Eye (tissue), 1 donor: ENCODE data around the gene CCDC187.

Source experiments
- DNase-seq: peaks from one replicate; pipeline ENCODE4 v3.0.0-alpha.2; 2015

The CCDC187 gene

GRCh38 chr9:136265561-136266355, 38.1 kb downstream of the CCDC187 start:
- no peak for DNase-seq

GRCh38 chr9:136264441-136265405, 39.2 kb downstream of the CCDC187 start:
- no peak for DNase-seq

DNA sequence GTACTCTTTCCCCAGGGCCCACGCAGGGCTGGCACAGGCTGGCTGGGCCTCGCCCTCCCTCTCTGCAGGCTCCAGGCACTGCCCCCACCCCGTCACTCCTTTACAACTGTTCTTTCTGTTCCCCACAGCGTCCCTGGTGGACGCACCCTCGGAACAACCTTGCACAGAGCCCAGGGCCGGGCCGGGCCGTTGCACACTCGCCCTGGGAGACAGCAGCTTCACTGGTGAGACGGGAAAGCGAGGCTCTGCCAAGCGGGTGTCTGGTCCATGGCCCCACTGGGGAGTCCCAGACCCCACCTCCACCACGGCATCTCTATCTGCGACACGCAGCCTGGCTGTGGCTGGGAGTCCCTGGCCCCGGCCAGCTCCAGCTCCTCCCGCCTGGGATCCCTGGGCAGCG, 39.9 kb downstream of the CCDC187 start:
- DNase-seq, result peak; percentile 50

DNA sequence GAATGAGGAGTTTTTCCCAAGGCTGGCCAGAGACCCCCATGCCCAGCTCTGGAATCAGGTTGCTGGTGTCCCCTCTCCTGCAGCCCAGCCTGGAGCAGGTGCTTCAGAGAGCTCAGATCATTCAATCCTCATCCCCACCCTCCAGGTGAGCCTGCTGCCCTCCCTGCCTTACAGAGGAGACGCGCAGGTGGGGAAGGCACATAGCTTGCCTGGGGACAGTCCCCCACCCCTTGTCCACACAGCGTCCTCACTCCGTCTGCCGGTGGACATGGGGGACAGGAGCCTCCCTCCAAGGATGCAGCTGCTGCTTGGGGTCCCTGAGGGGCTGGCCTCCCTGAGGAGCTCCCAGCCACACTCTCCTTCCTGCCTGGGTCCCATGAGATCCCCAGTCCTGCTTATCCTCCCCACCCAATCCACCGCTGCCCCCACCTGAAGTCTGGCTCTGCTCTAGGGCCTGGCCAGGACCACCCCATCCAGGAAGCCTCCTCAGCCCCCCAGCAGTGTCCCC, 41.2 kb downstream of the CCDC187 start:
- no peak for DNase-seq

GRCh38 chr9:136261686-136262430, 42.0 kb downstream of the CCDC187 start:
- DNase-seq, result no peak

GRCh38 chr9:136260936-136261472, 42.9 kb downstream of the CCDC187 start:
- DNase-seq, result no peak

GRCh38 chr9:136260521-136260920, 43.4 kb downstream of the CCDC187 start:
- DNase-seq, result no peak

GRCh38 chr9:136259836-136260235, 44.1 kb downstream of the CCDC187 start:
- DNase-seq, result no peak

DNA sequence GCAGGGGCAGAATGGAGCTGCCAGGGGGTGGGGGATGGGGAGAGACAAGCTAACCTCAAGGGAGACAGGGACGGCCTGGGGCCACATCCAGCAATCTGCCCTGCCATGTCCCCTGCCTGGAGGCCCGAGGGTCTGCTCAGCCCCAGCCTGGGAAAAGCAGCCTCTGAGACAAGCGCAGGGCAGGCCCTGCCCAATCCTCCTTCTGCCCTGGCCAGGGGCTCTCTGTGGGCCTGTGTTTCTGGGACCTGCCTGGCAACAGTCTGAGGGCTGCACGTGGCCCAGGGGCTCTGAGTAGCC, 44.4 kb downstream of the CCDC187 start:
- DNase-seq, result no peak

- DNase-seq, result no peak
Measured at GRCh38 chr9:136258786-136259516, 44.9 kb downstream of the CCDC187 start.

- no peak for DNase-seq
Measured at GRCh38 chr9:136258299-136258625, 45.6 kb downstream of the CCDC187 start.

GRCh38 chr9:136257381-136258298, 46.3 kb downstream of the CCDC187 start:
- DNase-seq, result no peak

DNA sequence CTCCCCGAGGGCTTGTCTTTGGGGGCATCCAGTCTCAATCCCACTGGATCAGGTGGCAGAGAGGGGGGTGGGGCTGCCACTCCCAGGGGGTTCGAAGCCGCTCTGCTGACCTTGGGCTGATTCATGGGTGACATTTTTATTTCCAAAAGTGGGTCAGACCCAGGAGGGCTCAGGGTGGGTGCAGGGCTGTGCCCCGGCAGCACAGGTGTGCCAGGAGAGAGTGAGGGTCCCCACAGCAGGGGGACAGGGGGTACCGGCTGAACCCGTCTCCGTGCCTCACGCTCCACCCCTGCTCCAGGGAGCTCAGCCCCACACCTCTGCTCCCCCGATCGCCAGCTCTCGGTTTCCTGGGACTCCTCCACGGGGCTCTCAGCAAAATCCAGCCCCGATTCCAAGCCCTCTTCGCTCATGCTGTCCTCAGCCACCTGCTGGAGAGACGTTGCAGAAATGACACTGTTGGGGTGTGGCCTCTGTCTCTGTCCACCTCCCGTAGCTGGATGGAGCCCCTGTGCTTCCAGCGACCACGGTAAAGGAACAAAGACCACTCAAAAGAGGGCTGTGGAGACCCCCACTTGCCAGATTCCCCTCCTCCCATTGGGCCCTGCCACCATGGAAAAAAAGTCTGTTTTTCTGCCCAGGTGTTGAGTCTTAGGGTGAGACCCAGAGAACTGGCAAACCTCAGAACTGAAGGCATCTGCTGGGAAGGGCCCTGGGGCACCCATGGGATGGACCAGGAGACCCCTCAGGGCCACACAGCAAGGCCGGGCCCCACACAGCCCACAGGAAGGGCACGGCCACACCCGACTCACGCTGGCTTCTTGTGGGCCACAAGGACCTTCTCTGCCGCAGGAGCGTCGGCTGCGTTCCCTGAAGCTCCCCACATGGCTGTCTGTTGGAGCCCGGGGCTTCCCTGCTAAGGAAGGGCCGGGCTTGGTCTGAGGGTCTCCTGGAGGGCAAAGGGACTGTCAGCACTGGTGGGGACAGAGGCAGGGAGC, 47.7 kb downstream of the CCDC187 start:
- no peak for DNase-seq

DNA sequence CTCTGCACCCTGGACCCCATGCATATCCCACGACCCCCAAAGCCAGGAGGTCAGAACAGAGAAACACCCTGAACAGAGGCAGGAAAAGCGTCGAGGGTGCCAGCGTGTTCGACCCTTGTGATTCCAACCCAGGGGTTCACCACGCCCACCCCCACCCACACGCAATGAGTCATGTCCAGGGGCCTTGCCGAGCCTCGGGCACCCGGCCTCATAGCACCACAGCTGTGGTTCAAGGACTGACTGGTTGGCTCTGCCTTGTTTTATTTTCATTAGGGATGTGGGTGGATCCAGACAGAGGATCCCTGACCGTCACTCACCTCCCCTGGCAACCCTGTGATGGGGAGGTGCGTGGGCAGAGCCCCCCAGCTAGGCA, 48.7 kb downstream of the CCDC187 start:
- DNase-seq, result no peak

- DNase-seq, result no peak
Measured at GRCh38 chr9:136254381-136255165, 49.3 kb downstream of the CCDC187 start.

GRCh38 chr9:136253246-136254130, 50.4 kb downstream of the CCDC187 start:
- no peak for DNase-seq

- DNase-seq, result no peak
Measured at GRCh38 chr9:136252846-136253245, 51.0 kb downstream of the CCDC187 start.

- no peak for DNase-seq
Measured at GRCh38 chr9:136252281-136252680, 51.6 kb downstream of the CCDC187 start.
